K562 (cell line): ENCODE data around the gene ARFRP1. TPM values are rescaled to one million over a fixed set of nuclear protein-coding genes. Genes with fewer than 3 reads are reported as not detected.

Experiments
- CREB1 ChIP-seq, 2 experiments: sonication (generic) in 1 of 2; formaldehyde crosslinking in 1 of 2; IDR thresholded peaks; 2 replicates each; pipeline versions ENCODE4 v1.6.1 to v1.8.0; 2012 to 2022; ENCODE audit warnings: inconsistent platforms in 1 of 2, mild to moderate bottlenecking in 1 of 2, missing genetic modification reagents in 1 of 2, moderate library complexity in 1 of 2
- DACH1 ChIP-seq: fragments of 450-650 bp; IDR thresholded peaks from 2 replicates; pipeline ENCODE4 v1.6.1; 2018; ENCODE audit not compliant: partially characterized antibody
- HDAC6 ChIP-seq: IDR thresholded peaks from 2 replicates; pipeline ENCODE4 v1.6.1; 2012; ENCODE audit warnings: low read depth, mild to moderate bottlenecking, control low read depth, inconsistent platforms, low read length, moderate library complexity
- HINFP ChIP-seq: fragments of 450-650 bp; conservative IDR thresholded peaks from 2 replicates; pipeline ENCODE4 v1.6.1; 2016; ENCODE audit warnings: missing genetic modification characterization, low read depth, mild to moderate bottlenecking, control low read depth, missing compliant biosample characterization
- HMGN3 ChIP-seq: IDR thresholded peaks from 2 replicates; pipeline ENCODE4 v1.6.1; 2011; ENCODE audit warnings: borderline replicate concordance, low read depth, mild to moderate bottlenecking, mixed read lengths, low read length; ENCODE audit not compliant: insufficient read length; ENCODE audit errors: extremely low read depth
- KDM5B ChIP-seq: fragments of 200-600 bp; sonication (generic); IDR thresholded peaks from 2 replicates; pipeline ENCODE4 v1.6.1; 2012; ENCODE audit warnings: low read depth, mild to moderate bottlenecking, moderate library complexity, low read length, control low read depth, inconsistent platforms; ENCODE audit not compliant: insufficient replicate concordance
- NR1H2 ChIP-seq: sonication (generic); formaldehyde crosslinking; IDR thresholded peaks from 2 replicates; pipeline ENCODE4 v1.4.0; 2020; ENCODE audit warnings: mild to moderate bottlenecking, missing genetic modification reagents
- PREB ChIP-seq: sonication (generic); formaldehyde crosslinking; IDR thresholded peaks from 2 replicates; pipeline ENCODE4 v1.8.1; 2023; ENCODE audit warnings: mild to moderate bottlenecking, missing genetic modification reagents
- REST ChIP-seq, 2 experiments: fragments of 450-650 bp; formaldehyde crosslinking in 1 of 2; IDR thresholded peaks; 2 replicates each; pipeline versions ENCODE4 v1.4.0 to v1.6.1; 2014 to 2020; ENCODE audit warnings: mild to moderate bottlenecking in 2 of 2, borderline replicate concordance in 1 of 2, low read depth in 1 of 2
- ZBTB26 ChIP-seq: fragments of 450-650 bp; formaldehyde crosslinking; IDR thresholded peaks from 2 replicates; pipeline ENCODE4 v1.4.0; 2022; ENCODE audit warnings: missing genetic modification characterization
- ZKSCAN3 ChIP-seq: fragments of 250-450 bp; sonication (Bioruptor Pico); IDR thresholded peaks from 2 replicates; pipeline ENCODE4 v1.4.0; 2020
- ZNF830 ChIP-seq: fragments of 250-450 bp; sonication (Bioruptor Pico); IDR thresholded peaks from 2 replicates; pipeline ENCODE4 v1.5.0; 2021; ENCODE audit warnings: mild to moderate bottlenecking
- polyA plus RNA-seq, 8 experiments: library from polyadenylated mRNA; depleted of rRNA in 4 of 8; stranded (reverse) in 5 of 8; unstranded in 3 of 8; fragments of >200 nt; fragmentation: Nextera tagmentation in 2 of 8; fragmentation: Illumina TruSeq in 1 of 8; extraction: Ambion mirVana in 2 of 8; extraction: Trizol in 1 of 8; gene quantifications; 2 replicates each; pipeline versions ENCODE4 v1.2.1 to v1.2.3, GENCODE V29; 2011 to 2014; ENCODE audit warnings: inconsistent platforms in 1 of 8, missing spikeins in 1 of 8
- total RNA-seq, 7 experiments: library from RNA; depleted of rRNA in 6 of 7; stranded (reverse); fragments of >200 nt in 6 of 7; fragmentation: Illumina TruSeq in 2 of 7; extraction: Trizol in 2 of 7; gene quantifications; 2 replicates each; pipeline versions ENCODE4 v1.2.1 to v1.2.3, GENCODE V29; 2011 to 2021; ENCODE audit warnings: low replicate concordance in 1 of 7
- TF ChIP-seq, protein P1 (sequence below): fragments of 450-650 bp; IDR thresholded peaks from 2 replicates; pipeline ENCODE4 v1.6.1; 2016; ENCODE audit warnings: low read depth, mild to moderate bottlenecking, moderate library complexity

Gene ARFRP1
- total and polyA plus RNA-seq, 9 of the 15 experiments (the other 6 are each of a cell fraction or from before 2014, with no cell fraction given), result 2.2 to 78.9 (median 37.3) TPM

- peak; percentile 20; the same call in 1 of the 2 replicates for TF ChIP-seq REST (IDR thresholded peaks at IDR 0.05; ENCODE audit: borderline replicate concordance)
- TF ChIP-seq REST (CRISPR knock-in tag; IDR thresholded peaks at IDR 0.05; ENCODE audit: low read depth), result peak; percentile 61
- TF ChIP-seq, protein P1, sequence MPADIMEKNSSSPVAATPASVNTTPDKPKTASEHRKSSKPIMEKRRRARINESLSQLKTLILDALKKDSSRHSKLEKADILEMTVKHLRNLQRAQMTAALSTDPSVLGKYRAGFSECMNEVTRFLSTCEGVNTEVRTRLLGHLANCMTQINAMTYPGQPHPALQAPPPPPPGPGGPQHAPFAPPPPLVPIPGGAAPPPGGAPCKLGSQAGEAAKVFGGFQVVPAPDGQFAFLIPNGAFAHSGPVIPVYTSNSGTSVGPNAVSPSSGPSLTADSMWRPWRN, result no peak
- TF ChIP-seq NR1H2 (CRISPR knock-in tag), result peak; percentile 93; the same call in 1 of the 2 replicates
- no peak for TF ChIP-seq ZBTB26 (CRISPR knock-in tag)
- peak; percentile 83 for TF ChIP-seq HMGN3
- peak; percentile 74 for TF ChIP-seq CREB1 (IDR thresholded peaks at IDR 0.05)
- peak; percentile 65 for TF ChIP-seq CREB1 (CRISPR knock-in tag; IDR thresholded peaks at IDR 0.05)
- TF ChIP-seq HDAC6, result no peak
- TF ChIP-seq KDM5B, result peak; percentile 65
- TF ChIP-seq HINFP (tag), result peak; percentile 50; the same call in 1 of the 2 replicates
- no peak for TF ChIP-seq PREB (CRISPR knock-in tag)
- no peak for TF ChIP-seq ZKSCAN3 (CRISPR knock-in tag)
- no peak for TF ChIP-seq DACH1
- no peak for TF ChIP-seq ZNF830 (CRISPR knock-in tag)
Observed at GRCh38 chr20:63707558-63708300, at the start of gene ARFRP1, which contains the start of gene ZGPAT (continued).
